ENCODE measurements around the gene RNASE12.

The RNASE12 gene

GRCh38 chr14:20564501-20564997, 26.6 kb downstream of the RNASE12 start:
- H3K4me1 ChIP-seq (ENCODE audit: control insufficient read depth, insufficient read depth, low read length) = no peaks in the 10 kb centered on the region
- H3K4me3 ChIP-seq (ENCODE audit: low read depth, low read length) = no peak overlapping the region
- H3K27ac ChIP-seq (ENCODE audit: extremely low read depth, low read depth, low read length) = no peak overlapping the region
- TF ChIP-seq ZNF747 (tag by site-specific recombination; IDR thresholded peaks at IDR 0.05) = no peak
- TF ChIP-seq, protein P1, sequence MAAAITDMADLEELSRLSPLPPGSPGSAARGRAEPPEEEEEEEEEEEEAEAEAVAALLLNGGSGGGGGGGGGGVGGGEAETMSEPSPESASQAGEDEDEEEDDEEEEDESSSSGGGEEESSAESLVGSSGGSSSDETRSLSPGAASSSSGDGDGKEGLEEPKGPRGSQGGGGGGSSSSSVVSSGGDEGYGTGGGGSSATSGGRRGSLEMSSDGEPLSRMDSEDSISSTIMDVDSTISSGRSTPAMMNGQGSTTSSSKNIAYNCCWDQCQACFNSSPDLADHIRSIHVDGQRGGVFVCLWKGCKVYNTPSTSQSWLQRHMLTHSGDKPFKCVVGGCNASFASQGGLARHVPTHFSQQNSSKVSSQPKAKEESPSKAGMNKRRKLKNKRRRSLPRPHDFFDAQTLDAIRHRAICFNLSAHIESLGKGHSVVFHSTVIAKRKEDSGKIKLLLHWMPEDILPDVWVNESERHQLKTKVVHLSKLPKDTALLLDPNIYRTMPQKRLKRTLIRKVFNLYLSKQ (tag by site-specific recombination; IDR thresholded peaks at IDR 0.05; ENCODE audit: borderline replicate concordance) = no peak
- TF ChIP-seq ZNF341 (tag by site-specific recombination; IDR thresholded peaks at IDR 0.05; ENCODE audit: low read depth) = no peak
- TF ChIP-seq ZXDB (tag by site-specific recombination; IDR thresholded peaks at IDR 0.05) = no peak
- no peak for TF ChIP-seq ZNF629 (tag by site-specific recombination; IDR thresholded peaks at IDR 0.05)
- no peak for TF ChIP-seq ZNF785 (tag by site-specific recombination; IDR thresholded peaks at IDR 0.05)
- no peak for TF ChIP-seq ZNF600 (tag by site-specific recombination; IDR thresholded peaks at IDR 0.05)
- TF ChIP-seq GFI1B (tag by site-specific recombination; IDR thresholded peaks at IDR 0.05) = no peak
- TF ChIP-seq ZNF571 (tag by site-specific recombination; IDR thresholded peaks at IDR 0.05) = no peak
- no peak for TF ChIP-seq ZNF404 (tag by site-specific recombination; IDR thresholded peaks at IDR 0.05)
- TF ChIP-seq, protein P2, sequence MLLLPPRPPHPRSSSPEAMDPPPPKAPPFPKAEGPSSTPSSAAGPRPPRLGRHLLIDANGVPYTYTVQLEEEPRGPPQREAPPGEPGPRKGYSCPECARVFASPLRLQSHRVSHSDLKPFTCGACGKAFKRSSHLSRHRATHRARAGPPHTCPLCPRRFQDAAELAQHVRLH (tag by site-specific recombination; IDR thresholded peaks at IDR 0.05) = no peak
- TF ChIP-seq ZNF837 (tag by site-specific recombination; IDR thresholded peaks at IDR 0.05) = no peak
- TF ChIP-seq ZNF416 (tag by site-specific recombination; IDR thresholded peaks at IDR 0.05) = no peak
- TF ChIP-seq, protein P3, sequence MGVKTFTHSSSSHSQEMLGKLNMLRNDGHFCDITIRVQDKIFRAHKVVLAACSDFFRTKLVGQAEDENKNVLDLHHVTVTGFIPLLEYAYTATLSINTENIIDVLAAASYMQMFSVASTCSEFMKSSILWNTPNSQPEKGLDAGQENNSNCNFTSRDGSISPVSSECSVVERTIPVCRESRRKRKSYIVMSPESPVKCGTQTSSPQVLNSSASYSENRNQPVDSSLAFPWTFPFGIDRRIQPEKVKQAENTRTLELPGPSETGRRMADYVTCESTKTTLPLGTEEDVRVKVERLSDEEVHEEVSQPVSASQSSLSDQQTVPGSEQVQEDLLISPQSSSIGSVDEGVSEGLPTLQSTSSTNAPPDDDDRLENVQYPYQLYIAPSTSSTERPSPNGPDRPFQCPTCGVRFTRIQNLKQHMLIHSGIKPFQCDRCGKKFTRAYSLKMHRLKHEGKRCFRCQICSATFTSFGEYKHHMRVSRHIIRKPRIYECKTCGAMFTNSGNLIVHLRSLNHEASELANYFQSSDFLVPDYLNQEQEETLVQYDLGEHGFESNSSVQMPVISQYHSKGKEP (tag by site-specific recombination; IDR thresholded peaks at IDR 0.05) = no peak
- no peak for TF ChIP-seq KLF10 (tag by site-specific recombination; IDR thresholded peaks at IDR 0.05)
- no peak for TF ChIP-seq ZNF302 (tag by site-specific recombination; IDR thresholded peaks at IDR 0.05; ENCODE audit: low read depth)
- TF ChIP-seq BCL11A (tag by site-specific recombination; IDR thresholded peaks at IDR 0.05; ENCODE audit: low read depth) = no peak
- TF ChIP-seq ZSCAN23 (tag by site-specific recombination; IDR thresholded peaks at IDR 0.05) = no peak
- TF ChIP-seq ZNF48 (tag by site-specific recombination; IDR thresholded peaks at IDR 0.05) = no peak
- TF ChIP-seq ZNF660 (tag by site-specific recombination; IDR thresholded peaks at IDR 0.05) = no peak
- POLR2A ChIA-PET = no interaction called here
- CTCF ChIA-PET = no interaction called here
- H3K9me3 ChIP-seq (ENCODE audit: control insufficient read depth, insufficient read depth, low read depth, low read length) = no peaks in the 10 kb centered on the region
- H3K36me3 ChIP-seq (ENCODE audit: control insufficient read depth in 2 of 2, insufficient read depth in 1 of 2, low read length in 2 of 2) = no peaks in the 10 kb centered on the region

GRCh38 chr14:20563971-20564370, 27.2 kb downstream of the RNASE12 start:
- no peak overlapping the region for H3K4me3 ChIP-seq (ENCODE audit: low read depth, low read length)
- no peak for TF ChIP-seq ZNF837 (tag by site-specific recombination; IDR thresholded peaks at IDR 0.05)
- no peak for TF ChIP-seq ZNF707 (tag by site-specific recombination; IDR thresholded peaks at IDR 0.05)
- no peak for TF ChIP-seq ZNF549 (tag by site-specific recombination; IDR thresholded peaks at IDR 0.05)
- TF ChIP-seq ZNF692 (tag by site-specific recombination; IDR thresholded peaks at IDR 0.05) = no peak
- TF ChIP-seq, protein P2 (tag by site-specific recombination; IDR thresholded peaks at IDR 0.05) = no peak
- H3K36me3 ChIP-seq (ENCODE audit: control insufficient read depth in 2 of 2, insufficient read depth in 1 of 2, low read length in 2 of 2) = no peaks in the 10 kb centered on the region
- H3K4me1 ChIP-seq (ENCODE audit: control insufficient read depth, insufficient read depth, low read length) = no peaks in the 10 kb centered on the region
- H3K27ac ChIP-seq (ENCODE audit: extremely low read depth, low read depth, low read length) = no peak overlapping the region
- CTCF ChIA-PET = no interaction called here
- H3K9me3 ChIP-seq (ENCODE audit: control insufficient read depth, insufficient read depth, low read depth, low read length) = no peaks in the 10 kb centered on the region
- POLR2A ChIA-PET = interaction anchor here (0.6 kb wide), 1 partner anchor 221 kb away, joined by 3 read pairs; the partner anchor contains the start of gene PARP2

All from HEK293 (cell line).